Activated B cell treated with CpG ODN at 0.5 μM for 24 hours (primary cell): Measurements from ENCODE around the gene TREML2. TPM values are rescaled to one million over a fixed set of nuclear protein-coding genes. Genes with fewer than 3 reads are reported as not detected.
A peak's percentile ranks its signal among the peaks of the same experiment; 100 is the strongest.
"Not testable (repeated sequence)": the region's sequence is repeated elsewhere in the genome, so short reads cannot be mapped to it uniquely, and the experiment has no call there.

Experiments
- ATAC-seq: fragments of 200-7000 bp; cut with Tn5 transposase; one replicate; pipeline ENCODE4 v1.10.0; 2021; ENCODE audit warnings: low read depth, mild to moderate bottlenecking, moderate library complexity
- CTCF ChIA-PET: fragments of 350-600 bp; sonication (Branson Sonifier 250); formaldehyde crosslinking; loops from one replicate; lab custom pipeline; 2021; ENCODE audit warnings: antibody characterized with exemption; lab: Charles Lee
- POLR2A ChIA-PET: fragments of 350-600 bp; sonication (Branson Sonifier 250); formaldehyde crosslinking; loops from one replicate; lab custom pipeline; 2021; ENCODE audit warnings: antibody characterized with exemption; lab: Charles Lee
- DNase-seq: peaks from one replicate; pipeline ENCODE4 v3.0.0; 2022
- H3K27ac Mint-ChIP-seq: one replicate; pipeline ENCODE4 v1.8.0; 2020; ENCODE audit warnings: mixed read lengths
- H3K27me3 Mint-ChIP-seq: one replicate; pipeline ENCODE4 v1.8.0; 2021; ENCODE audit warnings: mixed read lengths
- H3K36me3 Mint-ChIP-seq: one replicate; pipeline ENCODE4 v1.8.0; 2021; ENCODE audit warnings: low read depth, mixed read lengths
- H3K4me1 Mint-ChIP-seq: one replicate; pipeline ENCODE4 v1.8.0; 2021; ENCODE audit warnings: mixed read lengths
- H3K4me3 Mint-ChIP-seq: one replicate; pipeline ENCODE4 v1.8.0; 2020; ENCODE audit warnings: mild to moderate bottlenecking, mixed read lengths
- H3K9me3 Mint-ChIP-seq: one replicate; pipeline ENCODE4 v1.8.0; 2020; ENCODE audit warnings: mixed read lengths
- intact Hi-C: fragments of 100-400 bp; cut with micrococcal nuclease; formaldehyde crosslinking; loops from one replicate; pipeline ENCODE4 v1.15.1; 2024
- total RNA-seq: library from RNA; stranded (reverse); gene quantifications from 2 replicates; pipeline ENCODE4 v1.2.3, GENCODE V29; 2022
- TF ChIP-seq, protein P1 (sequence below): fragments of 200-600 bp; IDR thresholded peaks from one replicate; pipeline ENCODE4 v1.8.0; 2022; ENCODE audit warnings: antibody characterized with exemption, mild to moderate bottlenecking

Gene TREML2
- total RNA-seq, 1 donor from 2014 or later = 10.2 TPM

DNA sequence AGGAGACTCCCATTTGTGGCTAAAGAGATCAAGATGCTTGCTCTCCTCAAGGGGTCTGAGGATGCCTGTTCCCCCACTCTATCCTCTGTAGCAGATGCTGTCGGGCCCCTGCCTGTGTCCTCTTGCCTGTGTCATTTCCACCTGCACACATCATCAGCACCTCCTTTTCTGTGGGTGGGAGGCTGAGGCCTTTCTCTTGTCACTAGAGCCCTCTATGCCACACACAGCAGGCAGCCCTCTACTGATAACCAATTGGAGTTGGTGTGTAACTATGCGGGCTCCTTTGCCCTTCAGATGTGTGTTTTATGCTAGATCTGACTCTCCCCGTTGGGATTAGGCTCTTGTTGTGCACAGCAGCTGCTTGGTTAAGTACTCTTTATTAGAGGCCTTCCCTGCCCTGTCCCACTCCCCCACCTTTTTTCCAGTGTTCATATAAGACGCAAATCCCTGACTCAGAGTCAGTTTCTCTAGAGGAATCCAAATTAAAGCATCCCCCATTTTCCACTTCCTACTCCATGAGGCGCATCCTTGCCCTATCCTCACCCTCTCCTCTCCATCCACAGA lies 7.7 kb downstream of the TREML2 start:
- peak overlapping the region; percentile 47 for H3K27ac Mint-ChIP-seq
- no peak for DNase-seq
- CTCF ChIA-PET = no interaction called here
- ATAC-seq = no peak
- peaks cover 70% of the 10 kb centered on the region for H3K36me3 Mint-ChIP-seq
- peaks cover 7% of the 10 kb centered on the region for H3K9me3 Mint-ChIP-seq
- H3K4me1 Mint-ChIP-seq = peaks cover 70% of the 10 kb centered on the region
- TF ChIP-seq, protein P1, sequence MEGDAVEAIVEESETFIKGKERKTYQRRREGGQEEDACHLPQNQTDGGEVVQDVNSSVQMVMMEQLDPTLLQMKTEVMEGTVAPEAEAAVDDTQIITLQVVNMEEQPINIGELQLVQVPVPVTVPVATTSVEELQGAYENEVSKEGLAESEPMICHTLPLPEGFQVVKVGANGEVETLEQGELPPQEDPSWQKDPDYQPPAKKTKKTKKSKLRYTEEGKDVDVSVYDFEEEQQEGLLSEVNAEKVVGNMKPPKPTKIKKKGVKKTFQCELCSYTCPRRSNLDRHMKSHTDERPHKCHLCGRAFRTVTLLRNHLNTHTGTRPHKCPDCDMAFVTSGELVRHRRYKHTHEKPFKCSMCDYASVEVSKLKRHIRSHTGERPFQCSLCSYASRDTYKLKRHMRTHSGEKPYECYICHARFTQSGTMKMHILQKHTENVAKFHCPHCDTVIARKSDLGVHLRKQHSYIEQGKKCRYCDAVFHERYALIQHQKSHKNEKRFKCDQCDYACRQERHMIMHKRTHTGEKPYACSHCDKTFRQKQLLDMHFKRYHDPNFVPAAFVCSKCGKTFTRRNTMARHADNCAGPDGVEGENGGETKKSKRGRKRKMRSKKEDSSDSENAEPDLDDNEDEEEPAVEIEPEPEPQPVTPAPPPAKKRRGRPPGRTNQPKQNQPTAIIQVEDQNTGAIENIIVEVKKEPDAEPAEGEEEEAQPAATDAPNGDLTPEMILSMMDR = no peak
- intact Hi-C loops = no loop called here
- no peak overlapping the region for H3K4me3 Mint-ChIP-seq
- POLR2A ChIA-PET = no interaction called here
- no peaks in the 10 kb centered on the region for H3K27me3 Mint-ChIP-seq

DNA sequence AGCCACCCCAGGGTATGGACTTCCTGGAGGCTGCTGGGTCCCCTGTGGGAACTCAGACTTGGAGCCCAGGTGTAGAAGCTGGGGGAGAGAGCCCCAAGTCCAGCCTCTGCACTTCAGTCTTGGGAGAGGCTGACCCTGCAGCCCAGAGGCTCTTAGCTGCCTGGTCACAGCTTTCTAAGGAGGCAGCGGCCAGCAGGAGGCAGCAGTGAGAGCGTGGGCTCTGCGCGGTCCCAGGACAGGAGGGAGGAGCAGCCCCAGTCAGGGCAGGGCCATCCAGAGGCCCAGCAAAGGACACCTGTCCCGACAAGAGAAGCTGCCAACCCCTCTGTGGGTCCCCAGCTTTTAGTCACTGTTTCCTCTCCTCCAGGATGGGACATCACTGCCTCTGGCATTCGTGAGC lies 9.4 kb downstream of the TREML2 start:
- no peak for DNase-seq
- intact Hi-C loops = loop anchor here (1.0 kb wide), 1 partner anchor 127 kb away; no protein-coding TSS in a partner anchor

DNA sequence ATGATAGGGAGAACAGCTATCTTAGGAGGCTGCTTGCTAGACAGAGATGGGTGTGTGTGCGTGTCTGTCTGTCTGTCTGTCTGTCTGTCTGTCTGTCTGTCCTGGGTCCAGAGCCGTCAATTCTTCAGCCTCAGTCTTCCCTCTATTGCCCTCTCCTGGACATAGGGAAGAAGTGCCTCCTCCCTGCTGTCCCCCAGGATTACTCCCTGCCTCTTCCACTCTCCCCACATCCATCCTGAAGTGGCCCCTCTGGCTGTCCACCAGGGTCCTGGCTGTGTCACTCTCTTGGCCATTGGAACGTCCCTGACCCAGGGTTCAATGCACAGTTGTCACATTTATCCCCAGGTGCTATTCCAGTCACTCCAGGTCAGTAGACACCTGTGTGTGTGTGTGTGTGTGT lies 10.2 kb downstream of the TREML2 start:
- no peak for ATAC-seq
- CTCF ChIA-PET = interaction anchor here (0.6 to 1.5 kb wide), 2 partner anchors 17 to 124 kb away, joined by 3 read pairs; no protein-coding TSS in a partner anchor
- intact Hi-C loops = loop anchor here (1.0 kb wide), 1 partner anchor 128 kb away; no protein-coding TSS in a partner anchor
- Mint-ChIP-seq H3K9me3 (peaks cover 7% of the 10 kb centered on the region), H3K36me3 (peaks cover 46% of the 10 kb centered on the region), H3K4me1 (peaks cover 64% of the 10 kb centered on the region), H3K4me3 (no peak overlapping the region), H3K27ac (no peak overlapping the region), H3K27me3 (no peaks in the 10 kb centered on the region)
- POLR2A ChIA-PET = no interaction called here
- TF ChIP-seq, protein P1 = no peak
- no peak for DNase-seq

More for the DNA sequence above, 9.4 kb downstream of the TREML2 start:
- no peak overlapping the region for H3K4me3 Mint-ChIP-seq
- H3K36me3 Mint-ChIP-seq = peaks cover 54% of the 10 kb centered on the region
- H3K27me3 Mint-ChIP-seq = no peaks in the 10 kb centered on the region
- peak; percentile 61 for ATAC-seq
- peaks cover 64% of the 10 kb centered on the region for H3K4me1 Mint-ChIP-seq
- ChIA-PET CTCF (interaction anchor here (1.0 to 1.7 kb wide), 6 partner anchors 9 to 124 kb away, joined by 3 to 11 read pairs (median 4); partner anchors contain the start of gene TREML2), POLR2A (interaction anchor here (0.8 to 1.1 kb wide), 2 partner anchors 9 to 10 kb away, joined by 3 read pairs; partner anchors contain the start of gene TREML2)
- TF ChIP-seq, protein P1 = no peak
- H3K27ac Mint-ChIP-seq = peak overlapping the region; percentile 41
- peaks cover 7% of the 10 kb centered on the region for H3K9me3 Mint-ChIP-seq

DNA sequence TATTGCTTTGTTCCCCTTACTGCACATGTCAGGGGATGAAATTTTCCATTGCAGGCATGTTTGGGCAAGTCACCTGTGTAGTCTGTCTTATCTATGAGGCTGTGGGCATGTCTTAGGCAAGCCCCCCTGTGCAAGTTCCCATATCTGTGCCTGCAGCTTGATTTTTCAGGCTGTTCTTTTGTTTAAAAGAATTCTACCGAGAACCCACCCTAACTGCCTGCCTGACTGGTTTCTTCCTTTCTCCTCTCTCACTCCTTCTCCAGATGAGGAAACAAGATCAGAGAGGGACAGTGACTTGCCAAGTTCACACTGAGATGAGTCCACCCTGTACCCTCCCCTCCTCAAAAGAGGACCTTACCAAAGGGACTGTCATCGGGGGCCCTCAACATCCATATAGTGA lies 11.0 kb downstream of the TREML2 start:
- intact Hi-C loops = no loop called here
- ChIA-PET POLR2A (interaction anchor here (1.1 to 1.9 kb wide), 2 partner anchors 9 to 11 kb away, joined by 3 to 5 read pairs; partner anchors contain the start of gene TREML2), CTCF (interaction anchor here (0.6 kb wide), 1 partner anchor 16 kb away, joined by 3 read pairs; no protein-coding TSS in a partner anchor)
- H3K4me3 Mint-ChIP-seq = no peak overlapping the region
- TF ChIP-seq, protein P1 = no peak
- H3K4me1 Mint-ChIP-seq = peaks cover 64% of the 10 kb centered on the region
- H3K36me3 Mint-ChIP-seq = peaks cover 40% of the 10 kb centered on the region
- no peak overlapping the region for H3K27ac Mint-ChIP-seq
- DNase-seq = no peak
- peaks cover 7% of the 10 kb centered on the region for H3K9me3 Mint-ChIP-seq
- no peaks in the 10 kb centered on the region for H3K27me3 Mint-ChIP-seq
- no peak for ATAC-seq

DNA sequence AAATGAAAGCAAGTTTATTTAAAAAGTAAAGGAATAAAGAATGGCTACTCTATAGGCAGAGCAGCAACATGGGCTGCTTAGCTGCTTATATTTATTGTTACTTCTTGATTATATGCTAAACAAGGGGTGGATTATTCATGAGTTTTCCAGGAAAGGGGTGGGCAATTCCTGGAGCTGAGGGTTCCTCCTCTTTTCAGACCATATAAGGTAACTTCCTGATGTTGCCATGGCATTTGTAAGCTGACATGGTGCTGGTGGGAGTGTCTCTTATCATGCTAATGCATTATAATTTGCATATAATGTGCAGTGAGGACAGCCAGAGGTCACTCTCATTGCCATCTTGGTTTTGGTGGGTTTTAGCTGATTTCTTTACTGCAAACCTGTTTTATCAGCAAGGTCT lies 11.9 kb downstream of the TREML2 start:
- CTCF ChIA-PET = not testable (repeated sequence)
- peaks cover 62% of the 10 kb centered on the region for H3K4me1 Mint-ChIP-seq

More for the DNA sequence above, 11.9 kb downstream of the TREML2 start:
- DNase-seq, intact Hi-C loops, H3K27me3 Mint-ChIP-seq, H3K9me3 Mint-ChIP-seq, H3K4me3 Mint-ChIP-seq, H3K27ac Mint-ChIP-seq, ATAC-seq: not testable (repeated sequence)
- POLR2A ChIA-PET = interaction anchor here (1.1 to 1.9 kb wide), 2 partner anchors 10 to 12 kb away, joined by 3 to 5 read pairs; partner anchors contain the start of gene TREML2
- peaks cover 30% of the 10 kb centered on the region for H3K36me3 Mint-ChIP-seq
